ENCODE results near the gene ABCA2.

The ABCA2 gene

DNA sequence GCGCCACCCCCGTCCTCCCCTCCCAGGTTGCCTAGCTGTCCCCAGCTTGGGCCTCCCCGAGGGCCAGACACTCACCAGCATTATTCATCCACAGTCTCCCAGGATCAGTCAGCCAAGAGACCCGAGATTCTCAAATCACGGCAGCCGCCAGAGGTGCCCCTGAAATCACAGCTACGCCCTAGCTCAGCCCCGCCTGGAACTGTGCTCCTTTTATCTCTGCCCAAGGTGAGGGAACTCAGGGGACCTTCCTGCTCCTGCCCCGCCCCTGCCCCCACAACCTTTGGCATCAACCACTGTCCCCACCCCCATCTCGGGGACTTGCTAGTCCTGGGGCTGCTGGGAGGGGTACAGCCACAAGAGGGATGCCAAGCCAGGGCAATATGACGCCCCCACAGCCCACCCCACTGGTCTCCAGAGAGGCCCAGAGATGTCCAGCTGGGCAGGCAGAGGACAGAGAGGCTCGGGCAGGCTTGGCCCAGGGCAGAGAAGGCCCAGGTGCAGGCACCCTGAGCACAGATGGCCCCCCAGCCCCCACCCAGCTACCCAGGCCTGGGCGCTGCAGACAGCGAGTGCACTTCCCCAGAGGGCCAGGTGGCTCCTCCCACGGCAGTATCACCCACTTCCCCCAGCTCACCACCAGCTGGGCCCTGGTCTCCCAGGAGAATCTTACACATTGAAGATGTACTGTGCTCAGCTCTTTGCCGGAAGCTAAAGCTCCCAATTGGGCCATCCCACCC, 4.0 kb upstream of the ABCA2 start, which contains the start of gene FUT7:
Gene FUT7 (minus strand): TSS at position 185 of the 737 bp plus-strand sequence. CDS start 97 bp downstream, at position 88.
- H3K27ac ChIP-seq (replicated peaks; ENCODE audit: low read length) = no peak within 1 kb of the TSS
- H3K4me2 ChIP-seq (ENCODE audit: insufficient read depth, low read length, poor library complexity, severe bottlenecking) = no peak within 1 kb of the TSS
- H4K91ac ChIP-seq (ENCODE audit: low read depth, low read length, poor library complexity) = no peak within 1 kb of the TSS
- no peak within 1 kb of the TSS for H2BK12ac ChIP-seq (ENCODE audit: low read length)
- peaks cover 12 to 21% of the 10 kb centered on the region in 2 donors for H3K4me1 ChIP-seq (ENCODE audit: control insufficient read depth in 2 of 2, insufficient read depth in 1 of 2, low read depth in 1 of 2, low read length in 2 of 2)
- peaks cover 0 to 1% of the 10 kb centered on the region in 2 donors for H3K36me3 ChIP-seq (replicated peaks in 1 of 2; ENCODE audit: control insufficient read depth in 2 of 2, insufficient read depth in 2 of 2, low read length in 2 of 2)
- H2AFZ ChIP-seq (ENCODE audit: low read length) = peak within 1 kb of the TSS; percentile 7
- H2BK5ac ChIP-seq (ENCODE audit: low read length) = peak within 1 kb of the TSS; percentile 2
- no CpG with 5 or more reads among the region's 16 CpGs for WGBS, 2 donors (ENCODE audit: extremely low coverage in 2 of 2, insufficient read length in 2 of 2, insufficient replicate concordance in 1 of 2)
- DNase-seq (ENCODE audit: low spot score) = no peak
- H2AK5ac ChIP-seq (ENCODE audit: low read depth, low read length) = peak within 1 kb of the TSS; percentile 86
- H3K18ac ChIP-seq (ENCODE audit: low read length) = peak within 1 kb of the TSS; percentile 24
- peak within 1 kb of the TSS; percentile 52 for H2BK15ac ChIP-seq (ENCODE audit: low read length)
- H3K9ac ChIP-seq (ENCODE audit: low read depth, low read length, poor library complexity) = peak within 1 kb of the TSS; percentile 51
- H3K9me3 ChIP-seq (replicated peaks in 1 of 2; ENCODE audit: control insufficient read depth in 2 of 2, insufficient read depth in 1 of 2, low read depth in 1 of 2, low read length in 2 of 2) = no peaks in the 10 kb centered on the region
- H2BK120ac ChIP-seq (ENCODE audit: low read depth, low read length) = no peak within 1 kb of the TSS
- peak within 1 kb of the TSS; percentile 65 for H3K23ac ChIP-seq (ENCODE audit: low read depth, low read length, poor library complexity)
- H3K4ac ChIP-seq (ENCODE audit: low read length) = no peak within 1 kb of the TSS
- peak within 1 kb of the TSS; percentile 71 for H3K14ac ChIP-seq (ENCODE audit: low read length)
- H3K79me1 ChIP-seq (ENCODE audit: low read depth, low read length) = peaks cover 3% of the 10 kb centered on the region
- H3K4me3 ChIP-seq (ENCODE audit: low read length in 2 of 2) = no peak within 1 kb of the TSS
- peaks cover 0 to 10% (median 0%) of the 10 kb centered on the region in 3 experiments for H3K27me3 ChIP-seq (ENCODE audit: control insufficient read depth in 3 of 3, insufficient read depth in 3 of 3, low read depth in 1 of 3, low read length in 3 of 3)
- no peak within 1 kb of the TSS for H4K8ac ChIP-seq (ENCODE audit: low read depth, low read length)

DNA sequence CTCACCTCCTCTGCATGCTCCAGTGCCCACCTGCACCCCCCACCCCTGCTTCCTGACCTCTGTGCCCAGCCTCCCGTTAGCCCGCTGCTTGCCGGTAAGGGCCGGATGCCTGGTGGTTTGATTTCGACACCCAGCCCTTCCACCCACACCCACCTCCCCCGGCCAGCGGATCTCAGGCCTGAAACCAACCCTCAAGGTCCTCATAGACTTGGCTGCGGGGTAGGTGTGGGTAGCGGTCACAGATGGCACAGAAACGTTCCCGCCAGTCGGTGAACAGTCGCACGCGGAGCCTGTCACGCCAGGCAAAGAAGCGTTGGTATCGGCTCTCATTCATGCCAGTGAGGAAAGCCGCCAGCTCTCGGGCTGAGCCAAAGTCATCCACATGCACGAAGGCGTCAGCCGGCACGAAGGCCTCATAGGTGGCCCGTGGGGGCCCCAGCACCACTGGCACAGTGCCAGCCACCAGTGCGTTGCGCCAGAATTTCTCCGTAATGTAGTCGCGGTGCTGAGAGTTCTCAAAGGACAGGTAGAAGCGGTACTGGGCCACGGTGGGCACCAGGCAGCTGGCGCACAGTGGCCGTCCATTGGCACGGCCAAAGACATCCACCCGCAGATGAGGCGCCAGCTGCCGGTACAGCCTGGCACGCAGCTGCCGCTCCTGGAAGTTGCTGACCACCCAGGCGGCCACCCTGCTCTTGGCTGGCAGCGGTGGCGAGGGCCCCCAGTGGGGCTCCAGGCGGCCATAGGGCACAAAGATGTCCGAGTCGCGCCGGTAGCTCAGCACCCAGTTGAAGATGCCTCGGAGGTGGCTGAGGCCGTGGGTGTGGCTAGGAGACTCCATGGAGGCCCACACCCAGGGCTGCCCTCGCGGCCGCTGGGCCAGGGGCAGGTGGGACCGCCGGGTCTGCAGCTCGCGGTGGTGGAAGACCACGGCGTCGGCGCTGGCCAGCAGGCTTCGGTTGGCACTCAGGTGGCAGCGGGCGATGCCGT, 2.8 kb upstream of the ABCA2 start:
- WGBS, 2 donors (ENCODE audit: extremely low coverage in 2 of 2, insufficient read length in 2 of 2, insufficient replicate concordance in 1 of 2) = no CpG with 5 or more reads among the region's 65 CpGs
- Histone ChIP-seq H4K91ac (ENCODE audit: low read depth, low read length, poor library complexity) (no peak overlapping the region), H3K27me3 (ENCODE audit: control insufficient read depth in 3 of 3, insufficient read depth in 3 of 3, low read depth in 1 of 3, low read length in 3 of 3) (peaks cover 0 to 10% (median 0%) of the 10 kb centered on the region in 3 experiments), H2BK120ac (ENCODE audit: low read depth, low read length) (no peak overlapping the region), H3K4me3 (ENCODE audit: low read length in 2 of 2) (no peak overlapping the region), H3K9me3 (replicated peaks in 1 of 2; ENCODE audit: control insufficient read depth in 2 of 2, insufficient read depth in 1 of 2, low read depth in 1 of 2, low read length in 2 of 2) (no peaks in the 10 kb centered on the region), H3K4me1 (ENCODE audit: control insufficient read depth in 2 of 2, insufficient read depth in 1 of 2, low read depth in 1 of 2, low read length in 2 of 2) (peaks cover 15 to 30% of the 10 kb centered on the region in 2 donors), H2BK5ac (ENCODE audit: low read length) (no peak overlapping the region), H2BK15ac (ENCODE audit: low read length) (peak overlapping the region; percentile 52), H2BK12ac (ENCODE audit: low read length) (peak overlapping the region; percentile 93), H3K14ac (ENCODE audit: low read length) (peak overlapping the region; percentile 71), H3K4me2 (ENCODE audit: insufficient read depth, low read length, poor library complexity, severe bottlenecking) (no peak overlapping the region), H3K36me3 (replicated peaks in 1 of 2; ENCODE audit: control insufficient read depth in 2 of 2, insufficient read depth in 2 of 2, low read length in 2 of 2) (no peaks in the 10 kb centered on the region), H3K23ac (ENCODE audit: low read depth, low read length, poor library complexity) (peak overlapping the region; percentile 65), H3K9ac (ENCODE audit: low read depth, low read length, poor library complexity) (no peak overlapping the region), H3K4ac (ENCODE audit: low read length) (no peak overlapping the region), H4K8ac (ENCODE audit: low read depth, low read length) (peak overlapping the region; percentile 17), H3K79me1 (ENCODE audit: low read depth, low read length) (peaks cover 3% of the 10 kb centered on the region), H2AK5ac (ENCODE audit: low read depth, low read length) (peak overlapping the region; percentile 98), H3K18ac (ENCODE audit: low read length) (peak overlapping the region; percentile 17), H3K27ac (replicated peaks; ENCODE audit: low read length) (no peak overlapping the region), H2AFZ (ENCODE audit: low read length) (no peak overlapping the region)
- DNase-seq (ENCODE audit: low spot score) = no peak

DNA sequence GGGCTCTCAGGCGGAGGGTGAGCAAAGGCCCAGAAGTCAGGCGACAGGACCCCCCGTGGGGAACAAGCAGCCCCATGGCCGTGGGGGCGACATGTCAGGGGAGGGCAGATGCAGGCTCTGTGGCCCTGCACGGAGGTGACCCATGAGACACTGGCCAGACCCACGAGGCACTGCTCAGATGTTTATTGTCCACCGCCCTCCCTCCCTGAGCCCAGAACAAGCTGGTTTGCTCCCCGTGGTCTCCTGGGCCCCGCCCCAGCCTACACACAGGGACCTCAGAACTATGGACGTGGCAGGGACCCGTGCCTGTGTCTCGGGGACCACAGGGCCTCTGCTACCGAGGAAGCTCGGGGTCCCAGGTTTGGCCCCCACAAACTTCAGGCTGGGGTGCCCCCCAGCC, 2.0 kb upstream of the ABCA2 start:
- Histone ChIP-seq H2BK15ac (ENCODE audit: low read length) (peak overlapping the region; percentile 52), H2BK12ac (ENCODE audit: low read length) (peak overlapping the region; percentile 93), H3K23ac (ENCODE audit: low read depth, low read length, poor library complexity) (no peak overlapping the region), H4K91ac (ENCODE audit: low read depth, low read length, poor library complexity) (no peak overlapping the region), H3K14ac (ENCODE audit: low read length) (no peak overlapping the region), H3K9ac (ENCODE audit: low read depth, low read length, poor library complexity) (no peak overlapping the region), H3K4me1 (ENCODE audit: control insufficient read depth in 2 of 2, insufficient read depth in 1 of 2, low read depth in 1 of 2, low read length in 2 of 2) (peaks cover 20 to 36% of the 10 kb centered on the region in 2 donors), H3K27me3 (ENCODE audit: control insufficient read depth in 3 of 3, insufficient read depth in 3 of 3, low read depth in 1 of 3, low read length in 3 of 3) (peaks cover 0 to 10% (median 0%) of the 10 kb centered on the region in 3 experiments), H3K18ac (ENCODE audit: low read length) (no peak overlapping the region), H2BK5ac (ENCODE audit: low read length) (no peak overlapping the region), H3K4ac (ENCODE audit: low read length) (peak overlapping the region; percentile 53), H3K4me2 (ENCODE audit: insufficient read depth, low read length, poor library complexity, severe bottlenecking) (no peak overlapping the region), H3K36me3 (replicated peaks in 1 of 2; ENCODE audit: control insufficient read depth in 2 of 2, insufficient read depth in 2 of 2, low read length in 2 of 2) (no peaks in the 10 kb centered on the region), H2AFZ (ENCODE audit: low read length) (no peak overlapping the region), H2BK120ac (ENCODE audit: low read depth, low read length) (no peak overlapping the region), H2AK5ac (ENCODE audit: low read depth, low read length) (peak overlapping the region; percentile 98), H3K4me3 (ENCODE audit: low read length in 2 of 2) (no peak overlapping the region), H3K79me1 (ENCODE audit: low read depth, low read length) (peaks cover 9% of the 10 kb centered on the region), H3K27ac (replicated peaks; ENCODE audit: low read length) (no peak overlapping the region), H3K9me3 (replicated peaks in 1 of 2; ENCODE audit: control insufficient read depth in 2 of 2, insufficient read depth in 1 of 2, low read depth in 1 of 2, low read length in 2 of 2) (no peaks in the 10 kb centered on the region), H4K8ac (ENCODE audit: low read depth, low read length) (no peak overlapping the region)
- no CpG with 5 or more reads among the region's 15 CpGs for WGBS, 2 donors (ENCODE audit: extremely low coverage in 2 of 2, insufficient read length in 2 of 2, insufficient replicate concordance in 1 of 2)
- DNase-seq (ENCODE audit: low spot score) = no peak

Data from neuronal stem cell (in vitro differentiated cells).